Measurements from ENCODE around the gene USB1. TPM values are rescaled to one million over a fixed set of nuclear protein-coding genes. Genes with fewer than 3 reads are reported as not detected.

Gene USB1
- total and polyA plus RNA-seq, 4 donors = 8.9 to 40.7 (median 28.3) TPM

- no peak for DNase-seq (ENCODE audit: low spot score)
- Histone ChIP-seq H3K36me3 (ENCODE audit: control insufficient read depth in 4 of 4, insufficient read depth in 3 of 4, low read depth in 1 of 4, low read length in 3 of 4) (peaks cover 5 to 32% (median 20%) of the 10 kb centered on the region in 4 donors), H3K9me3 (ENCODE audit: control insufficient read depth in 4 of 4, low read length in 3 of 4) (no peaks in the 10 kb centered on the region), H3K4me3 (ENCODE audit: low read depth in 1 of 3, low read length in 3 of 3) (no peak overlapping the region), H3K9ac (ENCODE audit: low read depth in 1 of 2, low read length in 2 of 2) (no peak overlapping the region), H3K27ac (ENCODE audit: low read depth in 1 of 2, low read length in 2 of 2) (no peak overlapping the region), H3K27me3 (ENCODE audit: control insufficient read depth in 4 of 4, insufficient read depth in 4 of 4, low read length in 3 of 4) (no peaks in the 10 kb centered on the region), H3K4me1 (ENCODE audit: control insufficient read depth in 4 of 4, insufficient read depth in 4 of 4, low read length in 3 of 4) (peaks cover 0 to 2% (median under 1%) of the 10 kb centered on the region in 4 donors)
- TF ChIP-seq, protein P1, sequence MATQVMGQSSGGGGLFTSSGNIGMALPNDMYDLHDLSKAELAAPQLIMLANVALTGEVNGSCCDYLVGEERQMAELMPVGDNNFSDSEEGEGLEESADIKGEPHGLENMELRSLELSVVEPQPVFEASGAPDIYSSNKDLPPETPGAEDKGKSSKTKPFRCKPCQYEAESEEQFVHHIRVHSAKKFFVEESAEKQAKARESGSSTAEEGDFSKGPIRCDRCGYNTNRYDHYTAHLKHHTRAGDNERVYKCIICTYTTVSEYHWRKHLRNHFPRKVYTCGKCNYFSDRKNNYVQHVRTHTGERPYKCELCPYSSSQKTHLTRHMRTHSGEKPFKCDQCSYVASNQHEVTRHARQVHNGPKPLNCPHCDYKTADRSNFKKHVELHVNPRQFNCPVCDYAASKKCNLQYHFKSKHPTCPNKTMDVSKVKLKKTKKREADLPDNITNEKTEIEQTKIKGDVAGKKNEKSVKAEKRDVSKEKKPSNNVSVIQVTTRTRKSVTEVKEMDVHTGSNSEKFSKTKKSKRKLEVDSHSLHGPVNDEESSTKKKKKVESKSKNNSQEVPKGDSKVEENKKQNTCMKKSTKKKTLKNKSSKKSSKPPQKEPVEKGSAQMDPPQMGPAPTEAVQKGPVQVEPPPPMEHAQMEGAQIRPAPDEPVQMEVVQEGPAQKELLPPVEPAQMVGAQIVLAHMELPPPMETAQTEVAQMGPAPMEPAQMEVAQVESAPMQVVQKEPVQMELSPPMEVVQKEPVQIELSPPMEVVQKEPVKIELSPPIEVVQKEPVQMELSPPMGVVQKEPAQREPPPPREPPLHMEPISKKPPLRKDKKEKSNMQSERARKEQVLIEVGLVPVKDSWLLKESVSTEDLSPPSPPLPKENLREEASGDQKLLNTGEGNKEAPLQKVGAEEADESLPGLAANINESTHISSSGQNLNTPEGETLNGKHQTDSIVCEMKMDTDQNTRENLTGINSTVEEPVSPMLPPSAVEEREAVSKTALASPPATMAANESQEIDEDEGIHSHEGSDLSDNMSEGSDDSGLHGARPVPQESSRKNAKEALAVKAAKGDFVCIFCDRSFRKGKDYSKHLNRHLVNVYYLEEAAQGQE (IDR thresholded peaks at IDR 0.05) = no peak
- TF ChIP-seq FOXA1 (IDR thresholded peaks at IDR 0.05) = no peak
- TF ChIP-seq JUND (IDR thresholded peaks at IDR 0.05) = no peak
- no peak for TF ChIP-seq HNF4G (IDR thresholded peaks at IDR 0.05)
- TF ChIP-seq NR2F2 (IDR thresholded peaks at IDR 0.05) = no peak
- TF ChIP-seq GABPA (IDR thresholded peaks at IDR 0.05 in 1 of 2, conservative IDR thresholded peaks at IDR 0.05 in 1 of 2) = no peak
- TF ChIP-seq HNF4A (conservative IDR thresholded peaks at IDR 0.05) = no peak
- TF ChIP-seq FOXA2 (IDR thresholded peaks at IDR 0.05) = no peak
- TF ChIP-seq, protein P2, sequence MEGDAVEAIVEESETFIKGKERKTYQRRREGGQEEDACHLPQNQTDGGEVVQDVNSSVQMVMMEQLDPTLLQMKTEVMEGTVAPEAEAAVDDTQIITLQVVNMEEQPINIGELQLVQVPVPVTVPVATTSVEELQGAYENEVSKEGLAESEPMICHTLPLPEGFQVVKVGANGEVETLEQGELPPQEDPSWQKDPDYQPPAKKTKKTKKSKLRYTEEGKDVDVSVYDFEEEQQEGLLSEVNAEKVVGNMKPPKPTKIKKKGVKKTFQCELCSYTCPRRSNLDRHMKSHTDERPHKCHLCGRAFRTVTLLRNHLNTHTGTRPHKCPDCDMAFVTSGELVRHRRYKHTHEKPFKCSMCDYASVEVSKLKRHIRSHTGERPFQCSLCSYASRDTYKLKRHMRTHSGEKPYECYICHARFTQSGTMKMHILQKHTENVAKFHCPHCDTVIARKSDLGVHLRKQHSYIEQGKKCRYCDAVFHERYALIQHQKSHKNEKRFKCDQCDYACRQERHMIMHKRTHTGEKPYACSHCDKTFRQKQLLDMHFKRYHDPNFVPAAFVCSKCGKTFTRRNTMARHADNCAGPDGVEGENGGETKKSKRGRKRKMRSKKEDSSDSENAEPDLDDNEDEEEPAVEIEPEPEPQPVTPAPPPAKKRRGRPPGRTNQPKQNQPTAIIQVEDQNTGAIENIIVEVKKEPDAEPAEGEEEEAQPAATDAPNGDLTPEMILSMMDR (IDR thresholded peaks at IDR 0.05; ENCODE audit: low read depth, low read length, missing input control) = no peak
- no peak for TF ChIP-seq EGR1 (IDR thresholded peaks at IDR 0.05; ENCODE audit: low read depth in 2 of 2)
- no peak for TF ChIP-seq SP1 (IDR thresholded peaks at IDR 0.05)
- TF ChIP-seq, protein P3, sequence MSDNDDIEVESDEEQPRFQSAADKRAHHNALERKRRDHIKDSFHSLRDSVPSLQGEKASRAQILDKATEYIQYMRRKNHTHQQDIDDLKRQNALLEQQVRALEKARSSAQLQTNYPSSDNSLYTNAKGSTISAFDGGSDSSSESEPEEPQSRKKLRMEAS (IDR thresholded peaks at IDR 0.05) = no peak
- WGBS = 96% methylated on average over 11 of the region's 11 CpGs
Observed at GRCh38 chr16:58009856-58010416, 8.7 kb downstream of the USB1 start.

DNA sequence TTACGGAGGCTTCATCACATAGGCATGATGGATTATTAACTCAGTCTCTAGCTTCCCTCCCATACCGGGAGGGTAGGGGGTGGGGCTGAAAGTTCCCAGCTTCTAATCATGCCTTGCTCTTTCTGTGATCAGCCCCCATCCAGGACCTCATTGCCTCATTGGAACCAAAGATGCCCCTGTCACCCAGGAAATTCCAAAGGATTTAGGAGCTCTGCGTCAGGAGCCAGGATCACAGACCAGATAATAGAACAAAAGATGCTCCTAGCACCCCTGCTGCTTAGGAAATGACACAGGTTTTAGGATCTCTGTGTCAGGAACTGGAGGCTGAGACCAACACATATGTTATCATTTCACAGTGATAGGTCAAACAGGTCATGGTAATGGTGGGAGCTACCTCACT lies 9.7 kb downstream of the USB1 start:
- Histone ChIP-seq H3K9me3 (ENCODE audit: control insufficient read depth in 4 of 4, low read length in 3 of 4) (no peaks in the 10 kb centered on the region), H3K36me3 (ENCODE audit: control insufficient read depth in 4 of 4, insufficient read depth in 3 of 4, low read depth in 1 of 4, low read length in 3 of 4) (peaks cover 5 to 32% (median 20%) of the 10 kb centered on the region in 4 donors), H3K4me3 (ENCODE audit: low read depth in 1 of 3, low read length in 3 of 3) (no peak overlapping the region), H3K27me3 (ENCODE audit: control insufficient read depth in 4 of 4, insufficient read depth in 4 of 4, low read length in 3 of 4) (no peaks in the 10 kb centered on the region), H3K4me1 (ENCODE audit: control insufficient read depth in 4 of 4, insufficient read depth in 4 of 4, low read length in 3 of 4) (no peaks in the 10 kb centered on the region), H3K9ac (ENCODE audit: low read depth in 1 of 2, low read length in 2 of 2) (no peak overlapping the region), H3K27ac (ENCODE audit: low read depth in 1 of 2, low read length in 2 of 2) (no peak overlapping the region)
- DNase-seq (ENCODE audit: low spot score) = no peak
- TF ChIP-seq JUND (IDR thresholded peaks at IDR 0.05) = no peak
- no peak for TF ChIP-seq ZBTB33 (IDR thresholded peaks at IDR 0.05)
- no peak for TF ChIP-seq HNF4G (IDR thresholded peaks at IDR 0.05)
- no peak for TF ChIP-seq FOXA2 (IDR thresholded peaks at IDR 0.05)
- no peak for TF ChIP-seq FOXA1 (IDR thresholded peaks at IDR 0.05)
- TF ChIP-seq SP1 (IDR thresholded peaks at IDR 0.05) = no peak
- TF ChIP-seq, protein P1 (IDR thresholded peaks at IDR 0.05) = no peak
- TF ChIP-seq NR2F2 (IDR thresholded peaks at IDR 0.05) = no peak
- TF ChIP-seq RAD21 (IDR thresholded peaks at IDR 0.05) = no peak
- no peak for TF ChIP-seq EGR1 (IDR thresholded peaks at IDR 0.05; ENCODE audit: low read depth in 2 of 2)
- no peak for TF ChIP-seq TAF1 (conservative IDR thresholded peaks at IDR 0.05)
- TF ChIP-seq, protein P2 (IDR thresholded peaks at IDR 0.05; ENCODE audit: low read depth, low read length, missing input control) = no peak
- no peak for TF ChIP-seq RXRA (IDR thresholded peaks at IDR 0.05)
- no peak for TF ChIP-seq YY1 (IDR thresholded peaks at IDR 0.05)
- TF ChIP-seq GABPA (IDR thresholded peaks at IDR 0.05 in 1 of 2, conservative IDR thresholded peaks at IDR 0.05 in 1 of 2) = no peak
- WGBS = 79% methylated on average over 3 of the region's 3 CpGs

Measured in liver (tissue), 9 donors.